NCI-H2227 treated with DMSO at 0.1 percent for 48 hours (cell line): Measurements from ENCODE around the gene NAV2.
"Not testable (repeated sequence)": the region's sequence is repeated elsewhere in the genome, so short reads cannot be mapped to it uniquely, and the experiment has no call there.

ENCODE experiments used
- DNase-seq: peaks from one replicate; lab custom pipeline; 2025; lab: John Stamatoyannopoulos, UW

NAV2 gene

GRCh38 chr11:20056950-20057943 lies 344.6 kb downstream of the NAV2 start:
- no peak for DNase-seq

- DNase-seq: peak; percentile 44
Measured at GRCh38 chr11:20058749-20059458, 346.3 kb downstream of the NAV2 start.

GRCh38 chr11:20059587-20060021 lies 347.0 kb downstream of the NAV2 start:
- no peak for DNase-seq

- no peak for DNase-seq
Measured at GRCh38 chr11:20060181-20060580, 347.5 kb downstream of the NAV2 start.

GRCh38 chr11:20060647-20061205 lies 348.1 kb downstream of the NAV2 start:
- no peak for DNase-seq

- DNase-seq: no peak
Measured at GRCh38 chr11:20061776-20062175, 349.1 kb downstream of the NAV2 start.

- DNase-seq: no peak
Measured at GRCh38 chr11:20064961-20065405, 352.3 kb downstream of the NAV2 start.

GRCh38 chr11:20065406-20065805 lies 352.8 kb downstream of the NAV2 start:
- no peak for DNase-seq

- DNase-seq: no peak
Measured at GRCh38 chr11:20066013-20066782, 353.6 kb downstream of the NAV2 start.

GRCh38 chr11:20066783-20067156 lies 354.1 kb downstream of the NAV2 start:
- DNase-seq: no peak

- DNase-seq: no peak
Measured at GRCh38 chr11:20067665-20068064, 355.0 kb downstream of the NAV2 start.

GRCh38 chr11:20068691-20069090 lies 356.1 kb downstream of the NAV2 start:
- DNase-seq: no peak

GRCh38 chr11:20070459-20070858 lies 357.8 kb downstream of the NAV2 start:
- DNase-seq: no peak

- peak; percentile 29 for DNase-seq
Measured at GRCh38 chr11:20075627-20076026, 363.0 kb downstream of the NAV2 start.

GRCh38 chr11:20078846-20079245 lies 366.2 kb downstream of the NAV2 start:
- no peak for DNase-seq

- no peak for DNase-seq
Measured at GRCh38 chr11:20080032-20080685, 367.5 kb downstream of the NAV2 start.

GRCh38 chr11:20081336-20081735 lies 368.7 kb downstream of the NAV2 start:
- no peak for DNase-seq

GRCh38 chr11:20083877-20084276 lies 371.2 kb downstream of the NAV2 start:
- not testable (repeated sequence) for DNase-seq

GRCh38 chr11:20084921-20085814 lies 372.5 kb downstream of the NAV2 start:
- no peak for DNase-seq

GRCh38 chr11:20085918-20086317 lies 373.3 kb downstream of the NAV2 start:
- DNase-seq: no peak
